HepG2 (cell line): Measurements from ENCODE around the gene TCF23. TPM values are rescaled to one million over a fixed set of nuclear protein-coding genes. Genes with fewer than 3 reads are reported as not detected.

ENCODE experiments used
- HIVEP1 ChIP-seq: sonication (generic); formaldehyde crosslinking; IDR thresholded peaks from 2 replicates; pipeline ENCODE4 v1.4.0; 2020; ENCODE audit warnings: mild to moderate bottlenecking, missing genetic modification reagents
- HNRNPUL1 ChIP-seq: fragments of 200-400 bp; formaldehyde crosslinking; IDR thresholded peaks from 2 replicates; pipeline ENCODE4 v1.6.1; 2017; ENCODE audit warnings: low read depth, mild to moderate bottlenecking, low read length, moderate library complexity
- PHF5A ChIP-seq: IDR thresholded peaks from one replicate; pipeline ENCODE4 v1.6.1; 2018; ENCODE audit warnings: low read depth, missing genetic modification reagents; ENCODE audit not compliant: unreplicated experiment
- SETDB1 ChIP-seq: sonication (generic); formaldehyde crosslinking; IDR thresholded peaks from 2 replicates; pipeline ENCODE4 v1.5.1; 2020; ENCODE audit warnings: missing genetic modification reagents, mild to moderate bottlenecking, borderline replicate concordance
- SRF ChIP-seq: IDR thresholded peaks from 2 replicates; pipeline ENCODE4 v1.6.1; 2011; ENCODE audit warnings: mild to moderate bottlenecking, low read depth, low read length, moderate library complexity
- ZNF382 ChIP-seq: sonication (generic); formaldehyde crosslinking; IDR thresholded peaks from 2 replicates; pipeline ENCODE4 v1.5.0; 2020; ENCODE audit warnings: missing genetic modification reagents, mild to moderate bottlenecking, borderline replicate concordance
- polyA plus RNA-seq, 8 experiments: library from polyadenylated mRNA; depleted of rRNA in 3 of 8; stranded (reverse) in 7 of 8; unstranded in 1 of 8; fragments of >200 nt; fragmentation: Illumina TruSeq in 4 of 8; extraction: Trizol in 4 of 8; gene quantifications; 2 replicates each; pipeline versions ENCODE4 v1.2.1 to v1.2.3, GENCODE V29; 2011 to 2016; ENCODE audit warnings: low read depth in 4 of 8, missing spikeins in 1 of 8, mixed read lengths in 1 of 8; ENCODE audit not compliant: insufficient read depth in 1 of 8
- total RNA-seq, 5 experiments: library from RNA; depleted of rRNA; stranded (reverse); fragments of >200 nt; fragmentation: Illumina TruSeq; extraction: Trizol; gene quantifications; 2 replicates each; pipeline ENCODE4 v1.2.3, GENCODE V29; 2016; ENCODE audit warnings: low read depth in 1 of 5
- TF ChIP-seq, protein P1 (sequence below): sonication (generic); formaldehyde crosslinking; IDR thresholded peaks from 2 replicates; pipeline ENCODE4 v1.5.0; 2020; ENCODE audit warnings: missing genetic modification reagents
- TF ChIP-seq, protein P2 (sequence below): sonication (generic); formaldehyde crosslinking; IDR thresholded peaks from 2 replicates; pipeline ENCODE4 v1.5.0; 2020; ENCODE audit warnings: mild to moderate bottlenecking, missing genetic modification reagents, borderline replicate concordance
- TF ChIP-seq, protein P3 (sequence below): sonication (generic); formaldehyde crosslinking; IDR thresholded peaks from 2 replicates; pipeline ENCODE4 v1.4.0; 2020; ENCODE audit warnings: missing genetic modification reagents
- TF ChIP-seq, protein P4 (sequence below), 2 experiments: fragments of 450-650 bp in 1 of 2; sonication (generic) in 1 of 2; formaldehyde crosslinking; IDR thresholded peaks; 2 replicates each; pipeline versions ENCODE4 v1.5.0 to v1.8.0; 2020 to 2022; ENCODE audit warnings: mild to moderate bottlenecking in 1 of 2, missing genetic modification reagents in 1 of 2

TCF23 gene
- total and polyA plus RNA-seq, 2 of the 13 experiments (the other 11 are each of a cell fraction or from before 2014, with no cell fraction given), result 0.02 to 1.4 TPM

DNA sequence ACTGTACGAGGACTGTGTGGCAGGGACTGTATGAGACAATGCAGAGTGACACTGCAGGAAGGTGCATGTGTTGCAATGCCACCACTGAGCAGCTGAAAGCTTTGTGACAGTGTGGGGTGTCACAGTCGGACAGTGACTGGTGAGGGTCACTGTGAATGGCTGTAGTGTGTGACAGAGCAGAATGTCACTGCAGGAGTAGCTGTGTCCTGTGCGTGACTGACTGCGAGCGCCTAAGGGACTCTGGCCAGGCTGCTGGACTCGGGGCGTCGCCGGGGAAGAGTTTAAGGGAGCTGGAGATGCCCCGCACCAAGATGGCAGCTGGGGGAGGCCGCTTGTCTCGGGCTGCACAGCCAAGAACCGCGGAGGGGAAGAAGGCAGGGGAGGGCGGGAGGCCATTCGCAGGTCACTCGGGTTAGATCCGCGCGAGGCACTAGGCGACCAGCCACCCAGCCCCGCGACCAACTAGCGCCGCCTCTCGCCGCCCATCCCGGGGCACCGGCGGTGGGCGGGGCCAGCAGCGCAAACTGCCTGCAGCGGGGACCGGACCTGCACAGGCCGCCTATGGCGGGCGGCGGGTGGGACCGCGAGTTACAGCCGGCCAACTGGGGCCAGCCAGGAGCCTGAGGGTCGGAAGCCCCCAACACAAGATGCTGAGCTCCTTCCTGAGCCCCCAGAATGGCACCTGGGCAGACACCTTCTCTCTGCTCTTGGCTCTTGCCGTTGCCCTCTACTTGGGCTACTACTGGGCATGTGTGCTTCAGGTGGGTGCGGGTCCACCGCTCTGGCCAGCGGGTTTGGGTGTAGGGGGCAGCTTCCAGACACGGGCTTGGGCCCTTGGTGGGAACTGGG is 25.3 kb upstream of the TCF23 start, which contains the start of gene ABHD1 (continued):
- TF ChIP-seq ZNF382 (CRISPR knock-in tag), result no peak
- TF ChIP-seq, protein P1, sequence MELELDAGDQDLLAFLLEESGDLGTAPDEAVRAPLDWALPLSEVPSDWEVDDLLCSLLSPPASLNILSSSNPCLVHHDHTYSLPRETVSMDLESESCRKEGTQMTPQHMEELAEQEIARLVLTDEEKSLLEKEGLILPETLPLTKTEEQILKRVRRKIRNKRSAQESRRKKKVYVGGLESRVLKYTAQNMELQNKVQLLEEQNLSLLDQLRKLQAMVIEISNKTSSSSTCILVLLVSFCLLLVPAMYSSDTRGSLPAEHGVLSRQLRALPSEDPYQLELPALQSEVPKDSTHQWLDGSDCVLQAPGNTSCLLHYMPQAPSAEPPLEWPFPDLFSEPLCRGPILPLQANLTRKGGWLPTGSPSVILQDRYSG (CRISPR knock-in tag), result no peak
- no peak for TF ChIP-seq SETDB1 (CRISPR knock-in tag)
- no peak for TF ChIP-seq PHF5A (CRISPR knock-in tag)
- TF ChIP-seq, protein P2, sequence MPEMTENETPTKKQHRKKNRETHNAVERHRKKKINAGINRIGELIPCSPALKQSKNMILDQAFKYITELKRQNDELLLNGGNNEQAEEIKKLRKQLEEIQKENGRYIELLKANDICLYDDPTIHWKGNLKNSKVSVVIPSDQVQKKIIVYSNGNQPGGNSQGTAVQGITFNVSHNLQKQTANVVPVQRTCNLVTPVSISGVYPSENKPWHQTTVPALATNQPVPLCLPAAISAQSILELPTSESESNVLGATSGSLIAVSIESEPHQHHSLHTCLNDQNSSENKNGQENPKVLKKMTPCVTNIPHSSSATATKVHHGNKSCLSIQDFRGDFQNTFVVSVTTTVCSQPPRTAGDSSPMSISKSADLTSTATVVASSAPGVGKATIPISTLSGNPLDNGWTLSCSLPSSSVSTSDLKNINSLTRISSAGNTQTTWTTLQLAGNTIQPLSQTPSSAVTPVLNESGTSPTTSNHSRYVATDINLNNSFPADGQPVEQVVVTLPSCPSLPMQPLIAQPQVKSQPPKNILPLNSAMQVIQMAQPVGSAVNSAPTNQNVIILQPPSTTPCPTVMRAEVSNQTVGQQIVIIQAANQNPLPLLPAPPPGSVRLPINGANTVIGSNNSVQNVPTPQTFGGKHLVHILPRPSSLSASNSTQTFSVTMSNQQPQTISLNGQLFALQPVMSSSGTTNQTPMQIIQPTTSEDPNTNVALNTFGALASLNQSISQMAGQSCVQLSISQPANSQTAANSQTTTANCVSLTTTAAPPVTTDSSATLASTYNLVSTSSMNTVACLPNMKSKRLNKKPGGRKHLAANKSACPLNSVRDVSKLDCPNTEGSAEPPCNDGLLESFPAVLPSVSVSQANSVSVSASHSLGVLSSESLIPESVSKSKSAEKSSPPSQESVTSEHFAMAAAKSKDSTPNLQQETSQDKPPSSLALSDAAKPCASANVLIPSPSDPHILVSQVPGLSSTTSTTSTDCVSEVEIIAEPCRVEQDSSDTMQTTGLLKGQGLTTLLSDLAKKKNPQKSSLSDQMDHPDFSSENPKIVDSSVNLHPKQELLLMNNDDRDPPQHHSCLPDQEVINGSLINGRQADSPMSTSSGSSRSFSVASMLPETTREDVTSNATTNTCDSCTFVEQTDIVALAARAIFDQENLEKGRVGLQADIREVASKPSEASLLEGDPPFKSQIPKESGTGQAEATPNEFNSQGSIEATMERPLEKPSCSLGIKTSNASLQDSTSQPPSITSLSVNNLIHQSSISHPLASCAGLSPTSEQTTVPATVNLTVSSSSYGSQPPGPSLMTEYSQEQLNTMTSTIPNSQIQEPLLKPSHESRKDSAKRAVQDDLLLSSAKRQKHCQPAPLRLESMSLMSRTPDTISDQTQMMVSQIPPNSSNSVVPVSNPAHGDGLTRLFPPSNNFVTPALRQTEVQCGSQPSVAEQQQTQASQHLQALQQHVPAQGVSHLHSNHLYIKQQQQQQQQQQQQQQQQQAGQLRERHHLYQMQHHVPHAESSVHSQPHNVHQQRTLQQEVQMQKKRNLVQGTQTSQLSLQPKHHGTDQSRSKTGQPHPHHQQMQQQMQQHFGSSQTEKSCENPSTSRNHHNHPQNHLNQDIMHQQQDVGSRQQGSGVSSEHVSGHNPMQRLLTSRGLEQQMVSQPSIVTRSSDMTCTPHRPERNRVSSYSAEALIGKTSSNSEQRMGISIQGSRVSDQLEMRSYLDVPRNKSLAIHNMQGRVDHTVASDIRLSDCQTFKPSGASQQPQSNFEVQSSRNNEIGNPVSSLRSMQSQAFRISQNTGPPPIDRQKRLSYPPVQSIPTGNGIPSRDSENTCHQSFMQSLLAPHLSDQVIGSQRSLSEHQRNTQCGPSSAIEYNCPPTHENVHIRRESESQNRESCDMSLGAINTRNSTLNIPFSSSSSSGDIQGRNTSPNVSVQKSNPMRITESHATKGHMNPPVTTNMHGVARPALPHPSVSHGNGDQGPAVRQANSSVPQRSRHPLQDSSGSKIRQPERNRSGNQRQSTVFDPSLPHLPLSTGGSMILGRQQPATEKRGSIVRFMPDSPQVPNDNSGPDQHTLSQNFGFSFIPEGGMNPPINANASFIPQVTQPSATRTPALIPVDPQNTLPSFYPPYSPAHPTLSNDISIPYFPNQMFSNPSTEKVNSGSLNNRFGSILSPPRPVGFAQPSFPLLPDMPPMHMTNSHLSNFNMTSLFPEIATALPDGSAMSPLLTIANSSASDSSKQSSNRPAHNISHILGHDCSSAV (CRISPR knock-in tag), result no peak
- no peak for TF ChIP-seq HNRNPUL1
- TF ChIP-seq, protein P3, sequence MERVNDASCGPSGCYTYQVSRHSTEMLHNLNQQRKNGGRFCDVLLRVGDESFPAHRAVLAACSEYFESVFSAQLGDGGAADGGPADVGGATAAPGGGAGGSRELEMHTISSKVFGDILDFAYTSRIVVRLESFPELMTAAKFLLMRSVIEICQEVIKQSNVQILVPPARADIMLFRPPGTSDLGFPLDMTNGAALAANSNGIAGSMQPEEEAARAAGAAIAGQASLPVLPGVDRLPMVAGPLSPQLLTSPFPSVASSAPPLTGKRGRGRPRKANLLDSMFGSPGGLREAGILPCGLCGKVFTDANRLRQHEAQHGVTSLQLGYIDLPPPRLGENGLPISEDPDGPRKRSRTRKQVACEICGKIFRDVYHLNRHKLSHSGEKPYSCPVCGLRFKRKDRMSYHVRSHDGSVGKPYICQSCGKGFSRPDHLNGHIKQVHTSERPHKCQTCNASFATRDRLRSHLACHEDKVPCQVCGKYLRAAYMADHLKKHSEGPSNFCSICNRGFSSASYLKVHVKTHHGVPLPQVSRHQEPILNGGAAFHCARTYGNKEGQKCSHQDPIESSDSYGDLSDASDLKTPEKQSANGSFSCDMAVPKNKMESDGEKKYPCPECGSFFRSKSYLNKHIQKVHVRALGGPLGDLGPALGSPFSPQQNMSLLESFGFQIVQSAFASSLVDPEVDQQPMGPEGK (CRISPR knock-in tag), result peak; percentile 23; the same call in 1 of the 2 replicates
- TF ChIP-seq HIVEP1 (CRISPR knock-in tag), result no peak
- no peak for TF ChIP-seq SRF
- TF ChIP-seq, protein P4, sequence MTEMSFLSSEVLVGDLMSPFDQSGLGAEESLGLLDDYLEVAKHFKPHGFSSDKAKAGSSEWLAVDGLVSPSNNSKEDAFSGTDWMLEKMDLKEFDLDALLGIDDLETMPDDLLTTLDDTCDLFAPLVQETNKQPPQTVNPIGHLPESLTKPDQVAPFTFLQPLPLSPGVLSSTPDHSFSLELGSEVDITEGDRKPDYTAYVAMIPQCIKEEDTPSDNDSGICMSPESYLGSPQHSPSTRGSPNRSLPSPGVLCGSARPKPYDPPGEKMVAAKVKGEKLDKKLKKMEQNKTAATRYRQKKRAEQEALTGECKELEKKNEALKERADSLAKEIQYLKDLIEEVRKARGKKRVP (CRISPR knock-in tag; IDR thresholded peaks at IDR 0.05), result 0 out of 4 replicates have a peak, but pooled peaks of 1 of the 2 experiments have one; percentile 19
